Mononuclear cell (primary cell): ENCODE results near the gene MAMDC2. TPM values are rescaled to one million over a fixed set of nuclear protein-coding genes. Genes with fewer than 3 reads are reported as not detected.

Experiments used
- H3K27me3 ChIP-seq: 2 replicates; pipeline ENCODE4 v1.6.0; 2011; ENCODE audit warnings: low read length, control low read depth; ENCODE audit not compliant: insufficient read depth
- H3K4me1 ChIP-seq: 2 replicates; pipeline ENCODE4 v1.5.1; 2011; ENCODE audit warnings: mild to moderate bottlenecking, low read length, control low read depth; ENCODE audit not compliant: insufficient read depth
- H3K4me3 ChIP-seq: 2 replicates; pipeline ENCODE4 v1.5.1; 2011; ENCODE audit warnings: mild to moderate bottlenecking, low read length, moderate library complexity
- H3K9me3 ChIP-seq: 2 replicates; pipeline ENCODE4 v1.5.1; 2011; ENCODE audit warnings: low read depth, mild to moderate bottlenecking, control low read depth, low read length
- total RNA-seq: library from RNA; depleted of rRNA; stranded (reverse); fragments of >200 nt; gene quantifications from one replicate; pipeline ENCODE4 v1.2.3, GENCODE V29; 2012

MAMDC2 gene
- total RNA-seq, 1 donor: 0.10 TPM

- no peaks in the 10 kb centered on the region for H3K9me3 ChIP-seq
- no peak overlapping the region for H3K4me3 ChIP-seq
- no peaks in the 10 kb centered on the region for H3K27me3 ChIP-seq
- no peaks in the 10 kb centered on the region for H3K4me1 ChIP-seq
These were observed 23.2 kb downstream of the MAMDC2 start for GRCh38 chr9:70066874-70067273.

GRCh38 chr9:70069704-70070103 is 26.1 kb downstream of the MAMDC2 start:
- Histone ChIP-seq H3K27me3 (no peaks in the 10 kb centered on the region), H3K9me3 (no peaks in the 10 kb centered on the region), H3K4me3 (no peak overlapping the region), H3K4me1 (no peaks in the 10 kb centered on the region)

GRCh38 chr9:70073193-70073592 is 29.5 kb downstream of the MAMDC2 start:
- Histone ChIP-seq H3K4me3 (no peak overlapping the region), H3K27me3 (no peaks in the 10 kb centered on the region), H3K9me3 (no peaks in the 10 kb centered on the region), H3K4me1 (no peaks in the 10 kb centered on the region)

- Histone ChIP-seq H3K9me3 (no peaks in the 10 kb centered on the region), H3K4me3 (no peak overlapping the region), H3K27me3 (no peaks in the 10 kb centered on the region), H3K4me1 (no peaks in the 10 kb centered on the region)
These were observed 30.1 kb downstream of the MAMDC2 start for GRCh38 chr9:70073756-70074155.

- Histone ChIP-seq H3K27me3 (no peaks in the 10 kb centered on the region), H3K4me3 (no peak overlapping the region), H3K4me1 (peaks cover 18% of the 10 kb centered on the region), H3K9me3 (no peaks in the 10 kb centered on the region)
These were observed 33.0 kb downstream of the MAMDC2 start for GRCh38 chr9:70076678-70077077.

GRCh38 chr9:70079417-70080037 is 35.9 kb downstream of the MAMDC2 start:
- H3K27me3 ChIP-seq: no peaks in the 10 kb centered on the region
- H3K4me1 ChIP-seq: peaks cover 18% of the 10 kb centered on the region
- no peak overlapping the region for H3K4me3 ChIP-seq
- H3K9me3 ChIP-seq: no peaks in the 10 kb centered on the region

- Histone ChIP-seq H3K9me3 (no peaks in the 10 kb centered on the region), H3K4me1 (peaks cover 18% of the 10 kb centered on the region), H3K27me3 (no peaks in the 10 kb centered on the region), H3K4me3 (no peak overlapping the region)
These were observed 37.0 kb downstream of the MAMDC2 start for GRCh38 chr9:70080481-70081119.

- Histone ChIP-seq H3K27me3 (no peaks in the 10 kb centered on the region), H3K9me3 (no peaks in the 10 kb centered on the region), H3K4me3 (no peak overlapping the region), H3K4me1 (peaks cover 18% of the 10 kb centered on the region)
These were observed 37.5 kb downstream of the MAMDC2 start for GRCh38 chr9:70081120-70081495.

GRCh38 chr9:70083429-70083828 is 39.8 kb downstream of the MAMDC2 start:
- Histone ChIP-seq H3K9me3 (no peaks in the 10 kb centered on the region), H3K27me3 (no peaks in the 10 kb centered on the region), H3K4me1 (peaks cover 18% of the 10 kb centered on the region), H3K4me3 (no peak overlapping the region)

- H3K27me3 ChIP-seq: no peaks in the 10 kb centered on the region
- H3K9me3 ChIP-seq: no peaks in the 10 kb centered on the region
- H3K4me3 ChIP-seq: no peak overlapping the region
- peaks cover 10% of the 10 kb centered on the region for H3K4me1 ChIP-seq
These were observed 41.6 kb downstream of the MAMDC2 start for GRCh38 chr9:70085241-70085640.

- no peak overlapping the region for H3K4me3 ChIP-seq
- H3K27me3 ChIP-seq: no peaks in the 10 kb centered on the region
- no peaks in the 10 kb centered on the region for H3K9me3 ChIP-seq
- H3K4me1 ChIP-seq: no peaks in the 10 kb centered on the region
These were observed 47.5 kb downstream of the MAMDC2 start for GRCh38 chr9:70091103-70091502.

GRCh38 chr9:70091572-70091971 is 47.9 kb downstream of the MAMDC2 start:
- H3K4me1 ChIP-seq: no peaks in the 10 kb centered on the region
- no peak overlapping the region for H3K4me3 ChIP-seq
- no peaks in the 10 kb centered on the region for H3K9me3 ChIP-seq
- no peaks in the 10 kb centered on the region for H3K27me3 ChIP-seq

- Histone ChIP-seq H3K4me1 (no peaks in the 10 kb centered on the region), H3K9me3 (no peaks in the 10 kb centered on the region), H3K4me3 (no peak overlapping the region), H3K27me3 (no peaks in the 10 kb centered on the region)
These were observed 48.5 kb downstream of the MAMDC2 start for GRCh38 chr9:70092190-70092589.

- no peak overlapping the region for H3K4me3 ChIP-seq
- no peaks in the 10 kb centered on the region for H3K9me3 ChIP-seq
- H3K4me1 ChIP-seq: no peaks in the 10 kb centered on the region
- H3K27me3 ChIP-seq: no peaks in the 10 kb centered on the region
These were observed 49.4 kb downstream of the MAMDC2 start for GRCh38 chr9:70093095-70093494.

- H3K9me3 ChIP-seq: no peaks in the 10 kb centered on the region
These were observed 50.3 kb downstream of the MAMDC2 start for GRCh38 chr9:70093944-70094343.

GRCh38 chr9:70094747-70095146 is 51.1 kb downstream of the MAMDC2 start:
- no peak overlapping the region for H3K4me3 ChIP-seq
- no peaks in the 10 kb centered on the region for H3K9me3 ChIP-seq
- H3K4me1 ChIP-seq: no peaks in the 10 kb centered on the region
- H3K27me3 ChIP-seq: no peaks in the 10 kb centered on the region

More at GRCh38 chr9:70093944-70094343, 50.3 kb downstream of the MAMDC2 start:
- H3K4me3 ChIP-seq: no peak overlapping the region
- no peaks in the 10 kb centered on the region for H3K4me1 ChIP-seq
- no peaks in the 10 kb centered on the region for H3K27me3 ChIP-seq
